C4-2B (cell line): ENCODE data around the gene CCDC51.

Experiments
- CTCF ChIP-seq: fragments of 450-650 bp; conservative IDR thresholded peaks from 2 replicates; pipeline ENCODE4 v1.5.1; 2017; ENCODE audit warnings: mild to moderate bottlenecking
- ZFX ChIP-seq: fragments of 450-650 bp; IDR thresholded peaks from 2 replicates; pipeline ENCODE4 v1.6.1; 2017

GRCh38 chr3:48434591-48435222 lies 5.2 kb downstream of the CCDC51 start:
- TF ChIP-seq CTCF: no peak
- TF ChIP-seq ZFX: no peak
